SK-N-SH treated with all-trans-retinoic acid at 6 μM for 48 hours (cell line): Measurements from ENCODE around the gene MAB21L3.

Experiments
- GLIS3 ChIP-seq: fragments of 250-450 bp; sonication (Bioruptor Pico); IDR thresholded peaks from 2 replicates; pipeline ENCODE4 v1.5.0; 2020; ENCODE audit warnings: mild to moderate bottlenecking, moderate library complexity
- OSR1 ChIP-seq: fragments of 250-450 bp; sonication (Bioruptor Pico); IDR thresholded peaks from 2 replicates; pipeline ENCODE4 v1.8.0; 2022; ENCODE audit warnings: moderate library complexity, mild to moderate bottlenecking, inconsistent platforms
- POU6F1 ChIP-seq: fragments of 250-450 bp; sonication (Bioruptor Pico); IDR thresholded peaks from 2 replicates; pipeline ENCODE4 v1.8.0; 2021; ENCODE audit warnings: low read depth, mild to moderate bottlenecking, moderate library complexity, borderline replicate concordance
- TCF4 ChIP-seq: fragments of 250-450 bp; sonication (Bioruptor Pico); IDR thresholded peaks from 2 replicates; pipeline ENCODE4 v1.8.0; 2021; ENCODE audit warnings: mild to moderate bottlenecking, moderate library complexity, borderline replicate concordance
- TOX ChIP-seq: fragments of 250-450 bp; sonication (Bioruptor Pico); IDR thresholded peaks from 2 replicates; pipeline ENCODE4 v1.8.0; 2021; ENCODE audit warnings: mild to moderate bottlenecking, moderate library complexity, borderline replicate concordance
- ZC3H10 ChIP-seq: fragments of 250-450 bp; sonication (Bioruptor Pico); IDR thresholded peaks from 2 replicates; pipeline ENCODE4 v1.5.1; 2021; ENCODE audit warnings: mild to moderate bottlenecking, moderate library complexity
- ZFP3 ChIP-seq: fragments of 250-450 bp; sonication (Bioruptor Pico); IDR thresholded peaks from 2 replicates; pipeline ENCODE4 v1.5.0; 2020; ENCODE audit warnings: mild to moderate bottlenecking, moderate library complexity
- ZFP30 ChIP-seq: fragments of 450-650 bp; formaldehyde crosslinking; IDR thresholded peaks from 2 replicates; pipeline ENCODE4 v1.5.0; 2022; ENCODE audit warnings: mild to moderate bottlenecking, moderate library complexity
- ZNF565 ChIP-seq: fragments of 450-650 bp; formaldehyde crosslinking; conservative IDR thresholded peaks from 2 replicates; pipeline ENCODE4 v1.5.0; 2020; ENCODE audit warnings: low read depth, mild to moderate bottlenecking, moderate library complexity
- ZNF8 ChIP-seq: fragments of 450-650 bp; formaldehyde crosslinking; IDR thresholded peaks from 2 replicates; pipeline ENCODE4 v1.5.0; 2020; ENCODE audit warnings: mild to moderate bottlenecking, moderate library complexity
- TF ChIP-seq, protein P1 (sequence below): fragments of 250-450 bp; sonication (Bioruptor Pico); IDR thresholded peaks from 2 replicates; pipeline ENCODE4 v1.5.1; 2021; ENCODE audit warnings: mild to moderate bottlenecking, moderate library complexity
- TF ChIP-seq, protein P2 (sequence below): fragments of 250-450 bp; sonication (Bioruptor Pico); IDR thresholded peaks from 2 replicates; pipeline ENCODE4 v1.8.0; 2020; ENCODE audit warnings: mild to moderate bottlenecking, moderate library complexity, borderline replicate concordance
- TF ChIP-seq, protein P3 (sequence below): fragments of 250-450 bp; sonication (Bioruptor Pico); IDR thresholded peaks from 2 replicates; pipeline ENCODE4 v1.5.1; 2020; ENCODE audit warnings: low read depth, mild to moderate bottlenecking, moderate library complexity

- TF ChIP-seq TOX (CRISPR knock-in tag), result no peak
- no peak for TF ChIP-seq ZFP3
- TF ChIP-seq OSR1, result no peak
- no peak for TF ChIP-seq ZNF8 (CRISPR knock-in tag)
- no peak for TF ChIP-seq POU6F1
- TF ChIP-seq, protein P1, sequence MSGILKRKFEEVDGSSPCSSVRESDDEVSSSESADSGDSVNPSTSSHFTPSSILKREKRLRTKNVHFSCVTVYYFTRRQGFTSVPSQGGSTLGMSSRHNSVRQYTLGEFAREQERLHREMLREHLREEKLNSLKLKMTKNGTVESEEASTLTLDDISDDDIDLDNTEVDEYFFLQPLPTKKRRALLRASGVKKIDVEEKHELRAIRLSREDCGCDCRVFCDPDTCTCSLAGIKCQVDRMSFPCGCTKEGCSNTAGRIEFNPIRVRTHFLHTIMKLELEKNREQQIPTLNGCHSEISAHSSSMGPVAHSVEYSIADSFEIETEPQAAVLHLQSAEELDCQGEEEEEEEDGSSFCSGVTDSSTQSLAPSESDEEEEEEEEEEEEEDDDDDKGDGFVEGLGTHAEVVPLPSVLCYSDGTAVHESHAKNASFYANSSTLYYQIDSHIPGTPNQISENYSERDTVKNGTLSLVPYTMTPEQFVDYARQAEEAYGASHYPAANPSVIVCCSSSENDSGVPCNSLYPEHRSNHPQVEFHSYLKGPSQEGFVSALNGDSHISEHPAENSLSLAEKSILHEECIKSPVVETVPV (CRISPR knock-in tag), result no peak
- TF ChIP-seq GLIS3 (CRISPR knock-in tag), result no peak
- TF ChIP-seq ZNF565 (CRISPR knock-in tag), result no peak
- TF ChIP-seq TCF4 (CRISPR knock-in tag), result no peak
- no peak for TF ChIP-seq ZFP30 (CRISPR knock-in tag)
- TF ChIP-seq, protein P2, sequence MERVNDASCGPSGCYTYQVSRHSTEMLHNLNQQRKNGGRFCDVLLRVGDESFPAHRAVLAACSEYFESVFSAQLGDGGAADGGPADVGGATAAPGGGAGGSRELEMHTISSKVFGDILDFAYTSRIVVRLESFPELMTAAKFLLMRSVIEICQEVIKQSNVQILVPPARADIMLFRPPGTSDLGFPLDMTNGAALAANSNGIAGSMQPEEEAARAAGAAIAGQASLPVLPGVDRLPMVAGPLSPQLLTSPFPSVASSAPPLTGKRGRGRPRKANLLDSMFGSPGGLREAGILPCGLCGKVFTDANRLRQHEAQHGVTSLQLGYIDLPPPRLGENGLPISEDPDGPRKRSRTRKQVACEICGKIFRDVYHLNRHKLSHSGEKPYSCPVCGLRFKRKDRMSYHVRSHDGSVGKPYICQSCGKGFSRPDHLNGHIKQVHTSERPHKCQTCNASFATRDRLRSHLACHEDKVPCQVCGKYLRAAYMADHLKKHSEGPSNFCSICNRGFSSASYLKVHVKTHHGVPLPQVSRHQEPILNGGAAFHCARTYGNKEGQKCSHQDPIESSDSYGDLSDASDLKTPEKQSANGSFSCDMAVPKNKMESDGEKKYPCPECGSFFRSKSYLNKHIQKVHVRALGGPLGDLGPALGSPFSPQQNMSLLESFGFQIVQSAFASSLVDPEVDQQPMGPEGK (CRISPR knock-in tag), result no peak
- TF ChIP-seq, protein P3, sequence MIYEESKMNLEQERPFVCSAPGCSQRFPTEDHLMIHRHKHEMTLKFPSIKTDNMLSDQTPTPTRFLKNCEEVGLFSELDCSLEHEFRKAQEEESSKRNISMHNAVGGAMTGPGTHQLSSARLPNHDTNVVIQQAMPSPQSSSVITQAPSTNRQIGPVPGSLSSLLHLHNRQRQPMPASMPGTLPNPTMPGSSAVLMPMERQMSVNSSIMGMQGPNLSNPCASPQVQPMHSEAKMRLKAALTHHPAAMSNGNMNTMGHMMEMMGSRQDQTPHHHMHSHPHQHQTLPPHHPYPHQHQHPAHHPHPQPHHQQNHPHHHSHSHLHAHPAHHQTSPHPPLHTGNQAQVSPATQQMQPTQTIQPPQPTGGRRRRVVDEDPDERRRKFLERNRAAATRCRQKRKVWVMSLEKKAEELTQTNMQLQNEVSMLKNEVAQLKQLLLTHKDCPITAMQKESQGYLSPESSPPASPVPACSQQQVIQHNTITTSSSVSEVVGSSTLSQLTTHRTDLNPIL (CRISPR knock-in tag), result no peak
- TF ChIP-seq ZC3H10 (CRISPR knock-in tag), result no peak
Measured at GRCh38 chr1:116129537-116129936, 18.3 kb downstream of the MAB21L3 start.
